Activated naive CD8-positive, alpha-beta T cell treated with anti-CD3 and anti-CD28 coated beads for 36 hours (primary cell): ENCODE measurements around the gene TIMM29. TPM values are rescaled to one million over a fixed set of nuclear protein-coding genes. Genes with fewer than 3 reads are reported as not detected.
A peak's percentile ranks its signal among the peaks of the same experiment; 100 is the strongest.
"Not testable (repeated sequence)": the region's sequence is repeated elsewhere in the genome, so short reads cannot be mapped to it uniquely, and the experiment has no call there.

ENCODE experiments used
- DNase-seq: peaks from one replicate; pipeline ENCODE4 v3.0.0; 2021
- H3K27ac Mint-ChIP-seq: one replicate; pipeline ENCODE4 v1.8.0; 2022; ENCODE audit warnings: mild to moderate bottlenecking, moderate library complexity, mixed read lengths
- H3K27me3 Mint-ChIP-seq: one replicate; pipeline ENCODE4 v1.8.0; 2022; ENCODE audit warnings: mild to moderate bottlenecking, mixed read lengths
- H3K36me3 Mint-ChIP-seq: one replicate; pipeline ENCODE4 v1.8.0; 2021; ENCODE audit warnings: mild to moderate bottlenecking, mixed read lengths
- H3K4me1 Mint-ChIP-seq: one replicate; pipeline ENCODE4 v1.8.0; 2021; ENCODE audit warnings: mixed read lengths
- H3K4me3 Mint-ChIP-seq: one replicate; pipeline ENCODE4 v1.8.0; 2022; ENCODE audit warnings: mild to moderate bottlenecking, moderate library complexity, mixed read lengths
- H3K9me3 Mint-ChIP-seq: one replicate; pipeline ENCODE4 v1.8.0; 2022; ENCODE audit warnings: mixed read lengths
- total RNA-seq, 2 experiments: library from RNA; stranded (reverse); gene quantifications; one replicate each; pipeline ENCODE4 v1.2.3, GENCODE V29; 2021

The TIMM29 gene
- total RNA-seq, 2 experiments from 2014 or later, result 17.6 to 19.0 TPM

DNA sequence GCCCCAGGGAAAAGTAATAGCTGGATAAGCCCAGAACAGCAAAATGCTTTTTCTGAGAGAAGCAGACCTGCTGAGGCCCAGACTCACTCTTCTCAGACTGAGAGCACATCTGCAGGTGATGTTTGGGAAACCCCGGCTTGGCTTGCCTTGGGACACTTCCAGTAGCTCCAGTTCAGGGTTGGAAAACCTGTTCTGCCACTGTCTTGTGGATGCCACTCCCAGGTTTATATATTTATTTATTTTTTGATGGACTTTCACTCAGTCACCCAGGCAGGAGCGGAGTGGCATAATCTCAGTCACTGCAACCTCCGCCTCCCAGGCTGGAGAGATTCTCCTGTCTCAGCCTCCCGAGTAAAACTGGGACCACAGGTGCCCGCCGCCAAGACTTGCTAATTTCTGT is 24.2 kb downstream of the TIMM29 start:
- no peak overlapping the region for H3K4me3 Mint-ChIP-seq
- no peak overlapping the region for H3K27ac Mint-ChIP-seq
- H3K36me3 Mint-ChIP-seq, result no peaks in the 10 kb centered on the region
- H3K27me3 Mint-ChIP-seq, result no peaks in the 10 kb centered on the region
- H3K9me3 Mint-ChIP-seq, result no peaks in the 10 kb centered on the region
- peaks cover 5% of the 10 kb centered on the region for H3K4me1 Mint-ChIP-seq
- no peak for DNase-seq

- Mint-ChIP-seq H3K4me1 (peaks cover 35% of the 10 kb centered on the region), H3K4me3 (peak overlapping the region; percentile 87), H3K27ac (peak overlapping the region; percentile 92)
- not testable (repeated sequence) for H3K27me3 Mint-ChIP-seq, DNase-seq, H3K9me3 Mint-ChIP-seq, H3K36me3 Mint-ChIP-seq
Observed at GRCh38 chr19:10959277-10959968, 30.8 kb downstream of the TIMM29 start.

GRCh38 chr19:10960314-10961072 is 31.9 kb downstream of the TIMM29 start, which contains the start of gene SMARCA4:
TSS of gene SMARCA4 (plus strand) at chr19:10961030. CDS start at chr19:10984152, 23,122 bp downstream.
- Mint-ChIP-seq H3K27me3 (no peaks in the 10 kb centered on the region), H3K36me3 (peaks cover 9% of the 10 kb centered on the region), H3K9me3 (peaks cover 1% of the 10 kb centered on the region), H3K4me1 (peaks cover 43% of the 10 kb centered on the region), H3K27ac (peak within 1 kb of the TSS; percentile 92), H3K4me3 (peak within 1 kb of the TSS; percentile 90)
- DNase-seq, result peak; percentile 100

- no peak for DNase-seq
- Mint-ChIP-seq H3K27me3 (no peaks in the 10 kb centered on the region), H3K4me3 (peak overlapping the region; percentile 90), H3K27ac (peak overlapping the region; percentile 88), H3K36me3 (peaks cover 9% of the 10 kb centered on the region), H3K4me1 (peaks cover 44% of the 10 kb centered on the region), H3K9me3 (peaks cover 1% of the 10 kb centered on the region)
Observed at GRCh38 chr19:10961073-10961860, 32.7 kb downstream of the TIMM29 start.

DNA sequence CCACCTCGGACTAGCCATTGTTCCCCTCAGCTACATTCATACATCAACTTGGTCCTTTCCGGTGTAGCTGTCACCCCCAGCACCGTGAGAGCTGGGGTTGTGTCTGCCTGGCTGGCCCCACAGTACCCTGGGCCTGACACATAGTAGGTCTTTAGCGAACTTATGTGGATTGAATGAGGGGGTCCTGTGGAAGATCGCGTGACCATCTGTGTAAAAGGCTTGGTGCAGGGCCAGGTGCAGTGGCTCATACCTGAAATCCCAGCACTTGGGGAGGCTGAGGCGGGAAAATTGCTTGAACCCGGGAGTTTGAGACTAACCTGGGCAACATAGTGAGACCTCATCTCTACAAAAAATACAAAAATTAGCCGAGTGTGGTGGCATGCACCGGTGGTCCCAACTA is 34.3 kb downstream of the TIMM29 start:
- Mint-ChIP-seq H3K36me3 (peaks cover 9% of the 10 kb centered on the region), H3K4me1 (peaks cover 47% of the 10 kb centered on the region), H3K9me3 (peaks cover 1% of the 10 kb centered on the region), H3K27me3 (no peaks in the 10 kb centered on the region), H3K4me3 (peak overlapping the region; percentile 90), H3K27ac (no peak overlapping the region)
- DNase-seq, result no peak

GRCh38 chr19:10963865-10964264 is 35.3 kb downstream of the TIMM29 start:
- no peaks in the 10 kb centered on the region for H3K27me3 Mint-ChIP-seq
- H3K36me3 Mint-ChIP-seq, result peaks cover 9% of the 10 kb centered on the region
- peaks cover 1% of the 10 kb centered on the region for H3K9me3 Mint-ChIP-seq
- peaks cover 55% of the 10 kb centered on the region for H3K4me1 Mint-ChIP-seq
- DNase-seq, result no peak
- peak overlapping the region; percentile 78 for H3K27ac Mint-ChIP-seq
- peak overlapping the region; percentile 90 for H3K4me3 Mint-ChIP-seq

- Mint-ChIP-seq H3K36me3 (peaks cover 7% of the 10 kb centered on the region), H3K9me3 (no peaks in the 10 kb centered on the region), H3K27me3 (no peaks in the 10 kb centered on the region), H3K4me3 (no peak overlapping the region), H3K4me1 (peaks cover 57% of the 10 kb centered on the region), H3K27ac (no peak overlapping the region)
- DNase-seq, result no peak
Observed at GRCh38 chr19:10964903-10965302, 36.3 kb downstream of the TIMM29 start.

GRCh38 chr19:10965398-10965797 is 36.8 kb downstream of the TIMM29 start:
- H3K36me3 Mint-ChIP-seq, result peaks cover 7% of the 10 kb centered on the region

DNA sequence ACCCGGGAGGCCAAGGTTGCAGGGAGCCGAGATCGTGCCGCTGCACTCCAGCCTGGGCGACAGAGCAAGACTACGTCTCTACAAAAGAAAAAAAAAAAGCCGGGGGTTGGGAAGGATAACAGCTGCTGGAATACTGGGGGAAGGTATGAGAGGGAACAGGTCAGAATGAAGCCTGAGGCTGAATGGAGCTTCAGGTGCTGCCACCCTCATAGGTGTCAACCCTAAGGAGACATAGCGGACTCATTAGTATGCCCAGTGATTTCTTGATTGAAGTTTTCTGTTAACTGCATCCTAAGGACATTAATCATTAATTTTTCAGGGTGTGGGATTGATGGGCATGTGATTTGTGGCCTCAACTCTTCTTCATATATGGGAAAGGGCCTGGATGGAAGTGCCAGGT is 38.2 kb downstream of the TIMM29 start:
- no peaks in the 10 kb centered on the region for H3K9me3 Mint-ChIP-seq
- no peak overlapping the region for H3K27ac Mint-ChIP-seq
- no peak overlapping the region for H3K4me3 Mint-ChIP-seq
- no peak for DNase-seq
- peaks cover 7% of the 10 kb centered on the region for H3K36me3 Mint-ChIP-seq
- H3K4me1 Mint-ChIP-seq, result peaks cover 56% of the 10 kb centered on the region
- H3K27me3 Mint-ChIP-seq, result no peaks in the 10 kb centered on the region

More at GRCh38 chr19:10965398-10965797, 36.8 kb downstream of the TIMM29 start:
- Mint-ChIP-seq H3K27ac (no peak overlapping the region), H3K4me1 (peaks cover 56% of the 10 kb centered on the region), H3K9me3 (no peaks in the 10 kb centered on the region), H3K4me3 (no peak overlapping the region), H3K27me3 (no peaks in the 10 kb centered on the region)
- no peak for DNase-seq

- Mint-ChIP-seq H3K4me1 (peaks cover 43% of the 10 kb centered on the region), H3K9me3 (no peaks in the 10 kb centered on the region), H3K27ac (no peak overlapping the region), H3K36me3 (peaks cover 6% of the 10 kb centered on the region), H3K27me3 (no peaks in the 10 kb centered on the region), H3K4me3 (no peak overlapping the region)
- DNase-seq, result no peak
Observed at GRCh38 chr19:10968527-10969135, 40.0 kb downstream of the TIMM29 start.

GRCh38 chr19:10971107-10971726 is 42.6 kb downstream of the TIMM29 start:
- no peak for DNase-seq
- H3K27me3 Mint-ChIP-seq, result no peaks in the 10 kb centered on the region
- H3K9me3 Mint-ChIP-seq, result no peaks in the 10 kb centered on the region
- H3K4me1 Mint-ChIP-seq, result peaks cover 37% of the 10 kb centered on the region
- peaks cover 5% of the 10 kb centered on the region for H3K36me3 Mint-ChIP-seq
- no peak overlapping the region for H3K27ac Mint-ChIP-seq
- no peak overlapping the region for H3K4me3 Mint-ChIP-seq

- H3K4me3 Mint-ChIP-seq, result no peak overlapping the region
- H3K4me1 Mint-ChIP-seq, result peaks cover 34% of the 10 kb centered on the region
- H3K27ac Mint-ChIP-seq, result no peak overlapping the region
- no peak for DNase-seq
- peaks cover 5% of the 10 kb centered on the region for H3K36me3 Mint-ChIP-seq
- H3K9me3 Mint-ChIP-seq, result no peaks in the 10 kb centered on the region
- no peaks in the 10 kb centered on the region for H3K27me3 Mint-ChIP-seq
Observed at GRCh38 chr19:10975374-10976130, 46.9 kb downstream of the TIMM29 start.

GRCh38 chr19:10976131-10976892 is 47.7 kb downstream of the TIMM29 start:
- Mint-ChIP-seq H3K27ac (no peak overlapping the region), H3K36me3 (peaks cover 5% of the 10 kb centered on the region), H3K9me3 (no peaks in the 10 kb centered on the region), H3K4me3 (no peak overlapping the region), H3K4me1 (peaks cover 32% of the 10 kb centered on the region), H3K27me3 (no peaks in the 10 kb centered on the region)
- DNase-seq, result no peak
